H9 (cell line): Measurements from ENCODE around the gene SOBP. TPM values are rescaled to one million over a fixed set of nuclear protein-coding genes. Genes with fewer than 3 reads are reported as not detected.

Source experiments
- DNase-seq: peaks from one replicate; pipeline ENCODE4 v3.0.0-alpha.2; 2017
- H2AFZ ChIP-seq: one replicate; pipeline ENCODE4 v1.6.1; 2013; ENCODE audit warnings: mild to moderate bottlenecking, low read length, control low read depth, moderate library complexity
- H2AK5ac ChIP-seq: 2 replicates; pipeline ENCODE4 v1.6.1; 2013; ENCODE audit warnings: low read length, control low read depth, mixed read lengths; ENCODE audit not compliant: insufficient read length
- H2BK120ac ChIP-seq: one replicate; pipeline ENCODE4 v1.6.1; 2013; ENCODE audit warnings: low read depth, mild to moderate bottlenecking, low read length, control low read depth, inconsistent platforms; ENCODE audit not compliant: poor library complexity, severe bottlenecking
- H2BK12ac ChIP-seq: 2 replicates; pipeline ENCODE4 v1.6.1; 2013; ENCODE audit warnings: low read length, control low read depth, mixed read lengths, low read depth; ENCODE audit not compliant: insufficient read length
- H2BK15ac ChIP-seq: 2 replicates; pipeline ENCODE4 v1.6.1; 2013; ENCODE audit warnings: low read depth, low read length, control low read depth
- H2BK20ac ChIP-seq: one replicate; pipeline ENCODE4 v1.6.1; 2013; ENCODE audit warnings: low read depth, mild to moderate bottlenecking, low read length, control low read depth, inconsistent platforms; ENCODE audit not compliant: poor library complexity, severe bottlenecking
- H2BK5ac ChIP-seq: 2 replicates; pipeline ENCODE4 v1.6.1; 2013; ENCODE audit warnings: low read length, control low read depth, mixed read lengths; ENCODE audit not compliant: insufficient read length
- H3K14ac ChIP-seq: 2 replicates; pipeline ENCODE4 v1.6.1; 2013; ENCODE audit warnings: low read length, control low read depth; ENCODE audit not compliant: insufficient read depth
- H3K18ac ChIP-seq: 2 replicates; pipeline ENCODE4 v1.6.1; 2013; ENCODE audit warnings: low read depth, mild to moderate bottlenecking, mixed read lengths, low read length, control low read depth; ENCODE audit not compliant: insufficient read length
- H3K23ac ChIP-seq: 2 replicates; pipeline ENCODE4 v1.6.1; 2013; ENCODE audit warnings: low read length, control low read depth, mixed read lengths, low read depth; ENCODE audit not compliant: insufficient read length
- H3K23me2 ChIP-seq: 2 replicates; pipeline ENCODE4 v1.6.1; 2013; ENCODE audit warnings: low read depth, mild to moderate bottlenecking, mixed read lengths, low read length, control low read depth; ENCODE audit not compliant: insufficient read length, poor library complexity, severe bottlenecking
- H3K27ac ChIP-seq: 2 replicates; pipeline ENCODE4 v1.5.1; 2013; ENCODE audit warnings: low read length, control low read depth, mixed read lengths, low read depth; ENCODE audit not compliant: insufficient read length
- H3K27me3 ChIP-seq: 2 replicates; pipeline ENCODE4 v1.6.1; 2013; ENCODE audit warnings: low read length, control low read depth, inconsistent platforms; ENCODE audit not compliant: insufficient read depth
- H3K4ac ChIP-seq: 2 replicates; pipeline ENCODE4 v1.6.1; 2013; ENCODE audit warnings: low read depth, mild to moderate bottlenecking, control low read depth, inconsistent platforms, low read length, moderate library complexity
- H3K4me1 ChIP-seq: 2 replicates; pipeline ENCODE4 v1.6.1; 2013; ENCODE audit warnings: low read length, control low read depth, inconsistent platforms; ENCODE audit not compliant: insufficient read depth
- H3K4me2 ChIP-seq: 2 replicates; pipeline ENCODE4 v1.6.1; 2013; ENCODE audit warnings: low read length, control low read depth, mixed read lengths; ENCODE audit not compliant: insufficient read length, insufficient read depth
- H3K56ac ChIP-seq: 2 replicates; pipeline ENCODE4 v1.6.1; 2013; ENCODE audit warnings: low read depth, mild to moderate bottlenecking, mixed read lengths, low read length, control low read depth; ENCODE audit not compliant: insufficient read length
- H3K79me1 ChIP-seq: 2 replicates; pipeline ENCODE4 v1.6.1; 2013; ENCODE audit warnings: low read depth, mild to moderate bottlenecking, moderate library complexity, low read length, control low read depth, inconsistent platforms; ENCODE audit not compliant: insufficient read depth, poor library complexity, severe bottlenecking
- H3K79me2 ChIP-seq: 2 replicates; pipeline ENCODE4 v1.6.1; 2013; ENCODE audit warnings: low read length, control low read depth, inconsistent platforms; ENCODE audit not compliant: insufficient read depth
- H3K9ac ChIP-seq: 2 replicates; pipeline ENCODE4 v1.6.1; 2013; ENCODE audit warnings: low read length, control low read depth, mixed read lengths; ENCODE audit not compliant: insufficient read length; ENCODE audit errors: extremely low read depth
- H3K9me3 ChIP-seq: one replicate; pipeline ENCODE4 v1.6.1; 2013; ENCODE audit warnings: low read depth, low read length, inconsistent platforms; ENCODE audit not compliant: control insufficient read depth
- H3T11ph ChIP-seq: one replicate; pipeline ENCODE4 v1.6.1; 2013; ENCODE audit warnings: mild to moderate bottlenecking, low read length, control low read depth, inconsistent platforms
- H4K20me1 ChIP-seq: one replicate; pipeline ENCODE4 v1.6.1; 2013; ENCODE audit not compliant: control insufficient read depth, insufficient read length, insufficient read depth
- H4K5ac ChIP-seq: 2 replicates; pipeline ENCODE4 v1.6.1; 2013; ENCODE audit warnings: low read depth, mild to moderate bottlenecking, mixed read lengths, low read length, control low read depth; ENCODE audit not compliant: insufficient read length
- H4K8ac ChIP-seq: replicated peaks from 2 replicates; pipeline ENCODE4 v1.6.1; 2013; ENCODE audit warnings: low read length, control low read depth, mixed read lengths, low read depth; ENCODE audit not compliant: insufficient read length
- H4K91ac ChIP-seq: 2 replicates; pipeline ENCODE4 v1.6.1; 2013; ENCODE audit warnings: low read depth, mild to moderate bottlenecking, moderate library complexity, mixed read lengths, low read length, control low read depth; ENCODE audit not compliant: insufficient read length
- H3K27ac Mint-ChIP-seq, 3 experiments: 2 replicates in 2 of 3; 3 replicates in 1 of 3; pipeline ENCODE4 v1.8.0; 2020 to 2021; ENCODE audit warnings: mixed read lengths in 3 of 3, mild to moderate bottlenecking in 1 of 3, moderate library complexity in 1 of 3
- H3K27me3 Mint-ChIP-seq: 2 replicates; pipeline ENCODE4 v1.8.0; 2021; ENCODE audit warnings: low read depth, mild to moderate bottlenecking, moderate library complexity, mixed read lengths
- H3K36me3 Mint-ChIP-seq, 3 experiments: 2 replicates in 2 of 3; 3 replicates in 1 of 3; pipeline ENCODE4 v1.8.0; 2020 to 2021; ENCODE audit warnings: low read depth in 3 of 3, mixed read lengths in 3 of 3; ENCODE audit not compliant: insufficient read depth in 1 of 3
- H3K4me1 Mint-ChIP-seq, 2 experiments: 2 replicates each; pipeline ENCODE4 v1.8.0; 2020; ENCODE audit warnings: mixed read lengths in 2 of 2
- H3K4me3 Mint-ChIP-seq, 2 experiments: 2 replicates in 1 of 2; 3 replicates in 1 of 2; pipeline ENCODE4 v1.8.0; 2020 to 2021; ENCODE audit warnings: mild to moderate bottlenecking in 2 of 2, mixed read lengths in 2 of 2, moderate library complexity in 1 of 2
- H3K9me3 Mint-ChIP-seq, 2 experiments: 2 replicates in 1 of 2; 3 replicates in 1 of 2; pipeline ENCODE4 v1.8.0; 2020; ENCODE audit warnings: mild to moderate bottlenecking in 2 of 2, mixed read lengths in 2 of 2, moderate library complexity in 1 of 2
- CTCF ChIP-seq: fragments of 200-600 bp; sonication (generic); conservative IDR thresholded peaks from 3 replicates; pipeline ENCODE4 v1.8.0; 2021; ENCODE audit warnings: antibody characterized with exemption, mild to moderate bottlenecking
- WGBS: extraction: QIAGEN DNeasy Blood & Tissue Kit; methylation state at CpG from one replicate; pipeline ENCODE4 v1.1.7; 2013; ENCODE audit warnings: missing lambda C conversion rate, low lambda C conversion rate, mixed read lengths; ENCODE audit not compliant: insufficient read length; ENCODE audit errors: extremely low coverage; 5-methylcytosine and 5-hydroxymethylcytosine counted together
- long read RNA-seq: library from polyadenylated mRNA; unstranded; transcript quantifications from one replicate; pipeline ENCODE4 v2.0.0, GENCODE V29; 2020
- total RNA-seq: library from RNA; stranded (reverse); gene quantifications from 2 replicates; pipeline ENCODE4 v1.2.1, GENCODE V29; 2021

The SOBP gene, protein sequence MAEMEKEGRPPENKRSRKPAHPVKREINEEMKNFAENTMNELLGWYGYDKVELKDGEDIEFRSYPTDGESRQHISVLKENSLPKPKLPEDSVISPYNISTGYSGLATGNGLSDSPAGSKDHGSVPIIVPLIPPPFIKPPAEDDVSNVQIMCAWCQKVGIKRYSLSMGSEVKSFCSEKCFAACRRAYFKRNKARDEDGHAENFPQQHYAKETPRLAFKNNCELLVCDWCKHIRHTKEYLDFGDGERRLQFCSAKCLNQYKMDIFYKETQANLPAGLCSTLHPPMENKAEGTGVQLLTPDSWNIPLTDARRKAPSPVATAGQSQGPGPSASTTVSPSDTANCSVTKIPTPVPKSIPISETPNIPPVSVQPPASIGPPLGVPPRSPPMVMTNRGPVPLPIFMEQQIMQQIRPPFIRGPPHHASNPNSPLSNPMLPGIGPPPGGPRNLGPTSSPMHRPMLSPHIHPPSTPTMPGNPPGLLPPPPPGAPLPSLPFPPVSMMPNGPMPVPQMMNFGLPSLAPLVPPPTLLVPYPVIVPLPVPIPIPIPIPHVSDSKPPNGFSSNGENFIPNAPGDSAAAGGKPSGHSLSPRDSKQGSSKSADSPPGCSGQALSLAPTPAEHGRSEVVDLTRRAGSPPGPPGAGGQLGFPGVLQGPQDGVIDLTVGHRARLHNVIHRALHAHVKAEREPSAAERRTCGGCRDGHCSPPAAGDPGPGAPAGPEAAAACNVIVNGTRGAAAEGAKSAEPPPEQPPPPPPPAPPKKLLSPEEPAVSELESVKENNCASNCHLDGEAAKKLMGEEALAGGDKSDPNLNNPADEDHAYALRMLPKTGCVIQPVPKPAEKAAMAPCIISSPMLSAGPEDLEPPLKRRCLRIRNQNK
- 3.8 and 4.3 TPM in 2 replicates for total RNA-seq
- long read RNA-seq, partial matches to known transcripts, result 1 of 3 reads
- long read RNA-seq, other reads (novel, unspliced or antisense), result 1 of 3 reads

DNA sequence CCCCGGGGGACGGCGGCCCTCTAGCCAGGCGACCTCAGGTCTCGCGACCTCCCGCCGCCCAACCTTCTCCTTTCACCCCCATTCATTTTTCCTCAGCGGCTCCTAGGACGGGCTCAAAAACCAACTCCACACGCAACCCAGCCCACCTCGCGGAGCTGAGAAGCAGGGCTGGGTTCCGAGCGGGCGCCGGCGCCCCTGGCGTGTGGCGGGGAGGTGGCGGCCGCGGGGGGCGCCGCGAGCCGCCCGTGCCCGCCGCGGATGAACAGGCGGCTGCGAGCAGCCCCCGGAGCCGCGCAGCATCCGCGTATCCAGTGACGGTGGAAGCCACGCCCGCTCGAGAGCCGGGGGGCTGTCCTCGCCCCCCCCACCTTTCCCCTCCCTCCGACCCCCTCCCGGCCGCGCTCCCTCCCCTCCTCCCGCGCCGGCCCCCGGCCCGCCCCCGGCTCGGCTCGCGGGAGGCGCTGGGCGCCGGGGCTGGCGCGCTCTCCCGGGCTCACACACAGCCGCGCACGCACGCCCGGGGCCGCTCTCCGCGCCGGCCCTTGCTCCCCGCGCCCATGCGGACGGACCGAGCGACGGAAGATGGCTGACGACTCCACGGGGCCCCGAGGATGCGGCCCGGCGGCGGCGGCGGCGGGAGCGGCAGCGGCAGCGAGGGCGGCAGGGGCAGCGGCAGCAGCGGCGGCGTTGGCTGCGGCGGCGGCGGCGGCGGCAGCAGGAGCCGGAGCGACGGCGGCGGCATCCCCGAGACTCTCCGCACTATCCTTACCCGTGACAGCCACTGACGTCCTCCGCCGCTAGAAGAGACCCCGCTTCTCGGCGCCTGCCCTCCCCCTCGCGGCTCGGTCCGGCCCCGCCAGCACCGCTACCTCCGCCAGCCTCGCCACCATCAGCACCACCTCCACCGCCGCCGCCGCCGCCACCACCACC, at the start of gene SOBP:
SOBP (plus strand) TSS at position 482 of the 930 bp plus-strand sequence. CDS start 500 bp downstream, outside the sequence.
- no peaks in the 10 kb centered on the region for H3K36me3 Mint-ChIP-seq

More for the DNA sequence above, at the start of gene SOBP:
- TF ChIP-seq CTCF, result no peak
- H3K4me1 ChIP-seq, result peaks cover 6% of the 10 kb centered on the region
- H3K56ac ChIP-seq, result no peak within 1 kb of the TSS
- no peaks in the 10 kb centered on the region for H3K79me2 ChIP-seq
- WGBS, result no CpG with 5 or more reads among the region's 130 CpGs
- no peak within 1 kb of the TSS for H3K18ac ChIP-seq
- no peak within 1 kb of the TSS for H3T11ph ChIP-seq
- peak; percentile 62 for DNase-seq
- Mint-ChIP-seq H3K4me3 (peak within 1 kb of the TSS; percentile 88 to 97), H3K27me3 (peaks cover 41% of the 10 kb centered on the region), H3K9me3 (no peaks in the 10 kb centered on the region; a peak in 1 of 5 replicates), H3K4me1 (peaks cover 12 to 16% of the 10 kb centered on the region in 2 experiments), H3K27ac (no peak within 1 kb of the TSS; a peak in 1 of 7 replicates)
- H3K23ac ChIP-seq, result no peak within 1 kb of the TSS
- no peak within 1 kb of the TSS for H2AK5ac ChIP-seq
- H4K91ac ChIP-seq, result no peak within 1 kb of the TSS
- H2BK12ac ChIP-seq, result no peak within 1 kb of the TSS
- H4K20me1 ChIP-seq, result no peaks in the 10 kb centered on the region
- H3K14ac ChIP-seq, result no peak within 1 kb of the TSS
- H3K27me3 ChIP-seq, result peaks cover 23% of the 10 kb centered on the region
- H2BK5ac ChIP-seq, result no peak within 1 kb of the TSS
- H2BK15ac ChIP-seq, result no peak within 1 kb of the TSS; the same call in 1 of the 2 replicates
- H3K27ac ChIP-seq, result no peak within 1 kb of the TSS
- H2AFZ ChIP-seq, result no peak within 1 kb of the TSS
- H3K4me2 ChIP-seq, result peak within 1 kb of the TSS; percentile 98
- no peaks in the 10 kb centered on the region for H3K9me3 ChIP-seq
- no peak within 1 kb of the TSS for H4K8ac ChIP-seq
- no peak within 1 kb of the TSS for H3K9ac ChIP-seq
- H2BK120ac ChIP-seq, result no peak within 1 kb of the TSS
- no peak within 1 kb of the TSS for H2BK20ac ChIP-seq
- H4K5ac ChIP-seq, result no peak within 1 kb of the TSS
- H3K23me2 ChIP-seq, result peaks cover 36% of the 10 kb centered on the region
- H3K4ac ChIP-seq, result no peak within 1 kb of the TSS
- H3K79me1 ChIP-seq, result no peaks in the 10 kb centered on the region
